PFSK-1 (cell line): ENCODE data around the gene ARHGAP15.

ENCODE experiments used
- FOXP2 ChIP-seq: optimal IDR thresholded peaks from 2 replicates; pipeline ENCODE3; 2011; ENCODE audit warnings: borderline replicate concordance, control low read depth, inconsistent platforms; ENCODE audit not compliant: insufficient read depth; ENCODE audit errors: extremely low read length, extremely low read depth
- POLR2AphosphoS5 ChIP-seq: IDR thresholded peaks from 2 replicates; pipeline ENCODE4 v1.6.1; 2012; ENCODE audit warnings: low read depth, mild to moderate bottlenecking, control low read depth, low read length, moderate library complexity
- SIN3A ChIP-seq: IDR thresholded peaks from 2 replicates; pipeline ENCODE4 v1.6.1; 2012; ENCODE audit warnings: mild to moderate bottlenecking, low read length, moderate library complexity, borderline replicate concordance; ENCODE audit not compliant: insufficient read depth
- TAF1 ChIP-seq: IDR thresholded peaks from 2 replicates; pipeline ENCODE4 v1.6.1; 2012; ENCODE audit warnings: low read length, control low read depth, borderline replicate concordance; ENCODE audit not compliant: insufficient read depth
- TF ChIP-seq, protein P1 (sequence below), 2 experiments: IDR thresholded peaks; 2 replicates each; pipeline versions ENCODE4 v1.6.1 to v1.8.0; 2011 to 2012; ENCODE audit warnings: low read depth in 2 of 2, low read length in 2 of 2, control low read depth in 1 of 2, inconsistent platforms in 1 of 2, mild to moderate bottlenecking in 1 of 2, moderate library complexity in 1 of 2; ENCODE audit not compliant: insufficient read depth in 1 of 2

Gene ARHGAP15

DNA sequence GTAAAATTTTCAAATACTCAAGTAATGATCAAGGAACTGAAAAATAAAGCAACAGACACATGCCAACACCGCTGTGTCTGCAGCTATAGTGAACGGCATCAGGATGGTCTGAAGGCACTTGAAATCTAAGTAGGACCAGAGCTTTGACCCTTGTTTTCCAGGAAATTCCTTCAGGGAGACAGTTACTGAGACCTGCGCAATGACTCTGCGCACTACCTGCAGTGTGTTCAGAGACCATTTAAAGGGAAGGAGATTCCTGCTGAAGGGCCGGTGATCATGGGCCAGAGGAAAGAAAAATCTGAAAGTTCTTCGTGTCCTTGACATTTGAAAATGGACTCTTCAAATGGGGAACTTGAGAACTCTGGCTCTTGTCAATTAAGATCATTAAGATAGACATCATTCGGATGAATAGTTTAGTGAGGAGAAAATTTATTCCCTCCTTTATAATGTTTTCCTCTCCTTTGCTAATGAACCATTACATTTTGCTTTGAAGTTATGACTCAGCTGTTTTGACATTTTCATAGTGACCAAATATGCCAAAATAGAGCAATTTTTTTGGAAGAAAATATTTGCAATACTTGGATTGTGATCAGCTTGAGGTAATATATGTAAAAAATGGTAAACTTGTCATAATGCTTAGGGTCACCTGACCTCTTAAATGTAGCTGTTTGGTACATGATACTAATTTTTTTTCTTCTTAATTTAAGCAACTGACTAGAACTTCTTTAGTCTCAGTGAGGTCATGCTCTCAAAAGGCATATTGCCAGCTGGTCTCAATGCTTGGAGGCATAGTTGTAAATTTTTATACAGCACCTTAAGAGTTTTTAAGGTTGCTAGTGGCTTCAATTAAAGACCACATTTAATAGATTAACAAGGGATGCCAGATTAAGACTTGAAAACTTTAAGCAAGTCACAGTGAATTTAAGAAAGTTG is 329.3 kb downstream of the ARHGAP15 start:
- TF ChIP-seq, protein P1, sequence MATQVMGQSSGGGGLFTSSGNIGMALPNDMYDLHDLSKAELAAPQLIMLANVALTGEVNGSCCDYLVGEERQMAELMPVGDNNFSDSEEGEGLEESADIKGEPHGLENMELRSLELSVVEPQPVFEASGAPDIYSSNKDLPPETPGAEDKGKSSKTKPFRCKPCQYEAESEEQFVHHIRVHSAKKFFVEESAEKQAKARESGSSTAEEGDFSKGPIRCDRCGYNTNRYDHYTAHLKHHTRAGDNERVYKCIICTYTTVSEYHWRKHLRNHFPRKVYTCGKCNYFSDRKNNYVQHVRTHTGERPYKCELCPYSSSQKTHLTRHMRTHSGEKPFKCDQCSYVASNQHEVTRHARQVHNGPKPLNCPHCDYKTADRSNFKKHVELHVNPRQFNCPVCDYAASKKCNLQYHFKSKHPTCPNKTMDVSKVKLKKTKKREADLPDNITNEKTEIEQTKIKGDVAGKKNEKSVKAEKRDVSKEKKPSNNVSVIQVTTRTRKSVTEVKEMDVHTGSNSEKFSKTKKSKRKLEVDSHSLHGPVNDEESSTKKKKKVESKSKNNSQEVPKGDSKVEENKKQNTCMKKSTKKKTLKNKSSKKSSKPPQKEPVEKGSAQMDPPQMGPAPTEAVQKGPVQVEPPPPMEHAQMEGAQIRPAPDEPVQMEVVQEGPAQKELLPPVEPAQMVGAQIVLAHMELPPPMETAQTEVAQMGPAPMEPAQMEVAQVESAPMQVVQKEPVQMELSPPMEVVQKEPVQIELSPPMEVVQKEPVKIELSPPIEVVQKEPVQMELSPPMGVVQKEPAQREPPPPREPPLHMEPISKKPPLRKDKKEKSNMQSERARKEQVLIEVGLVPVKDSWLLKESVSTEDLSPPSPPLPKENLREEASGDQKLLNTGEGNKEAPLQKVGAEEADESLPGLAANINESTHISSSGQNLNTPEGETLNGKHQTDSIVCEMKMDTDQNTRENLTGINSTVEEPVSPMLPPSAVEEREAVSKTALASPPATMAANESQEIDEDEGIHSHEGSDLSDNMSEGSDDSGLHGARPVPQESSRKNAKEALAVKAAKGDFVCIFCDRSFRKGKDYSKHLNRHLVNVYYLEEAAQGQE (IDR thresholded peaks at IDR 0.05; ENCODE audit: insufficient read depth in 1 of 2, low read depth in 2 of 2, low read length in 2 of 2): no peak
- TF ChIP-seq SIN3A: no peak
- TF ChIP-seq POLR2AphosphoS5: no peak
- no peak for TF ChIP-seq TAF1
- no peak for TF ChIP-seq FOXP2

GRCh38 chr2:143460382-143460781 is 331.2 kb downstream of the ARHGAP15 start:
- TF ChIP-seq TAF1: no peak

- TF ChIP-seq FOXP2 (no peak), TAF1 (no peak), SIN3A (no peak), POLR2AphosphoS5 (no peak)
- TF ChIP-seq, protein P1 (IDR thresholded peaks at IDR 0.05; ENCODE audit: insufficient read depth in 1 of 2, low read depth in 2 of 2, low read length in 2 of 2): no peak
These were observed 334.5 kb downstream of the ARHGAP15 start for GRCh38 chr2:143463719-143464118.

GRCh38 chr2:143466391-143466790 is 337.2 kb downstream of the ARHGAP15 start:
- no peak for TF ChIP-seq SIN3A
- TF ChIP-seq POLR2AphosphoS5: no peak
- TF ChIP-seq TAF1: no peak
- TF ChIP-seq FOXP2: no peak
- TF ChIP-seq, protein P1 (IDR thresholded peaks at IDR 0.05; ENCODE audit: insufficient read depth in 1 of 2, low read depth in 2 of 2, low read length in 2 of 2): no peak

- TF ChIP-seq TAF1 (no peak), POLR2AphosphoS5 (no peak), SIN3A (no peak), FOXP2 (no peak)
- TF ChIP-seq, protein P1 (IDR thresholded peaks at IDR 0.05; ENCODE audit: insufficient read depth in 1 of 2, low read depth in 2 of 2, low read length in 2 of 2): no peak
These were observed 337.8 kb downstream of the ARHGAP15 start for GRCh38 chr2:143467011-143467410.
